HG03565 (cell line): ENCODE results near the gene GAMT.

Experiments used
- ATAC-seq: cut with Tn5 transposase; IDR thresholded peaks from one replicate; pipeline ENCODE4 v1.9.1; 2021; ENCODE audit warnings: mild to moderate bottlenecking, moderate library complexity; ENCODE audit not compliant: unreplicated experiment

The GAMT gene

GRCh38 chr19:1349211-1349610 lies 52.1 kb downstream of the GAMT start:
- no peak for ATAC-seq
